WTC11 (cell line): Measurements from ENCODE around the gene SMIM22. TPM values are rescaled to one million over a fixed set of nuclear protein-coding genes. Genes with fewer than 3 reads are reported as not detected.

Source experiments
- ATAC-seq: fragments of 200-7000 bp; cut with Tn5 transposase; 2 replicates; pipeline ENCODE4 v1.10.0; 2021; ENCODE audit warnings: mild to moderate bottlenecking, moderate library complexity
- CTCF ChIA-PET: fragments of 300-600 bp; sonication (Branson Sonifier 250); formaldehyde crosslinking; loops from one replicate; lab custom pipeline; 2021; ENCODE audit warnings: antibody characterized with exemption; lab: Charles Lee
- POLR2A ChIA-PET: fragments of 350-600 bp; sonication (Branson Sonifier 250); formaldehyde crosslinking; loops from one replicate; lab custom pipeline; 2021; ENCODE audit warnings: antibody characterized with exemption; lab: Charles Lee
- DNase-seq: peaks from one replicate; pipeline ENCODE4 v3.0.0; 2021; ENCODE audit warnings: low spot score
- H3K27ac Mint-ChIP-seq: 2 replicates; pipeline ENCODE4 v1.8.0; 2021; ENCODE audit warnings: mixed read lengths
- H3K27me3 Mint-ChIP-seq: 2 replicates; pipeline ENCODE4 v1.8.0; 2021; ENCODE audit warnings: low read depth, mild to moderate bottlenecking, moderate library complexity, mixed read lengths
- H3K36me3 Mint-ChIP-seq: 2 replicates; pipeline ENCODE4 v1.8.0; 2021; ENCODE audit warnings: mixed read lengths
- H3K4me1 Mint-ChIP-seq: 2 replicates; pipeline ENCODE4 v1.8.0; 2022; ENCODE audit warnings: mixed read lengths
- H3K4me3 Mint-ChIP-seq: 2 replicates; pipeline ENCODE4 v1.8.0; 2021; ENCODE audit warnings: mild to moderate bottlenecking, moderate library complexity, mixed read lengths
- H3K9me3 Mint-ChIP-seq: 2 replicates; pipeline ENCODE4 v1.8.0; 2021; ENCODE audit warnings: mixed read lengths
- ATF1 ChIP-seq: sonication (generic); formaldehyde crosslinking; IDR thresholded peaks from 2 replicates; pipeline ENCODE4 v1.8.1; 2023; ENCODE audit warnings: mild to moderate bottlenecking, moderate library complexity, missing genetic modification reagents
- CDX4 ChIP-seq: fragments of 250-450 bp; sonication (Bioruptor Pico); IDR thresholded peaks from 2 replicates; pipeline ENCODE4 v1.9.0; 2021; ENCODE audit warnings: moderate library complexity, mild to moderate bottlenecking, inconsistent platforms, borderline replicate concordance
- CREM ChIP-seq: sonication (generic); formaldehyde crosslinking; IDR thresholded peaks from 2 replicates; pipeline ENCODE4 v1.8.1; 2022; ENCODE audit warnings: mild to moderate bottlenecking, missing genetic modification reagents, moderate library complexity
- ELF4 ChIP-seq: sonication (generic); formaldehyde crosslinking; IDR thresholded peaks from 2 replicates; pipeline ENCODE4 v1.8.1; 2022; ENCODE audit warnings: low read depth, mild to moderate bottlenecking, moderate library complexity, missing genetic modification reagents
- FOXP1 ChIP-seq: sonication (generic); formaldehyde crosslinking; IDR thresholded peaks from 2 replicates; pipeline ENCODE4 v1.8.0; 2022; ENCODE audit warnings: missing genetic modification reagents, mild to moderate bottlenecking, moderate library complexity, borderline replicate concordance
- GABPB1 ChIP-seq: sonication (generic); formaldehyde crosslinking; IDR thresholded peaks from 2 replicates; pipeline ENCODE4 v1.8.1; 2023; ENCODE audit warnings: mild to moderate bottlenecking, missing genetic modification reagents
- GRHL2 ChIP-seq: fragments of 250-450 bp; sonication (Bioruptor Pico); IDR thresholded peaks from 2 replicates; pipeline ENCODE4 v1.8.0; 2022; ENCODE audit warnings: mild to moderate bottlenecking, moderate library complexity; ENCODE audit not compliant: insufficient replicate concordance, severe bottlenecking
- GTF2I ChIP-seq: fragments of 250-450 bp; sonication (Bioruptor Pico); conservative IDR thresholded peaks from 2 replicates; pipeline ENCODE4 v1.4.0; 2021; ENCODE audit warnings: mild to moderate bottlenecking
- IRF2 ChIP-seq: sonication (generic); formaldehyde crosslinking; IDR thresholded peaks from 2 replicates; pipeline ENCODE4 v1.8.0; 2022; ENCODE audit warnings: low read depth, missing genetic modification reagents, borderline replicate concordance
- JUN ChIP-seq: sonication (generic); formaldehyde crosslinking; IDR thresholded peaks from 2 replicates; pipeline ENCODE4 v1.8.0; 2023; ENCODE audit warnings: mild to moderate bottlenecking, missing genetic modification reagents
- MXD4 ChIP-seq: fragments of 250-450 bp; sonication (Bioruptor Pico); IDR thresholded peaks from 2 replicates; pipeline ENCODE4 v1.8.0; 2021; ENCODE audit warnings: mild to moderate bottlenecking, moderate library complexity, borderline replicate concordance
- NR2C2 ChIP-seq: sonication (generic); formaldehyde crosslinking; IDR thresholded peaks from 2 replicates; pipeline ENCODE4 v1.8.0; 2022; ENCODE audit warnings: mild to moderate bottlenecking, missing genetic modification reagents
- RORB ChIP-seq: fragments of 250-450 bp; sonication (Bioruptor Pico); IDR thresholded peaks from 2 replicates; pipeline ENCODE4 v1.9.0; 2021; ENCODE audit warnings: mild to moderate bottlenecking
- SMAD4 ChIP-seq: sonication (generic); formaldehyde crosslinking; IDR thresholded peaks from 2 replicates; pipeline ENCODE4 v1.8.0; 2022; ENCODE audit warnings: mild to moderate bottlenecking, missing genetic modification reagents
- TEAD1 ChIP-seq: sonication (generic); formaldehyde crosslinking; IDR thresholded peaks from 2 replicates; pipeline ENCODE4 v1.8.0; 2022; ENCODE audit warnings: mild to moderate bottlenecking, missing genetic modification reagents
- ZNF138 ChIP-seq: sonication (generic); formaldehyde crosslinking; conservative IDR thresholded peaks from 2 replicates; pipeline ENCODE4 v1.8.1; 2022; ENCODE audit warnings: mild to moderate bottlenecking, moderate library complexity, missing genetic modification reagents
- ZNF396 ChIP-seq: fragments of 250-450 bp; sonication (Bioruptor Pico); IDR thresholded peaks from 2 replicates; pipeline ENCODE4 v1.8.0; 2021; ENCODE audit warnings: mild to moderate bottlenecking, moderate library complexity, borderline replicate concordance
- ZNF423 ChIP-seq: fragments of 250-450 bp; sonication (Bioruptor Pico); IDR thresholded peaks from 2 replicates; pipeline ENCODE4 v2.1.2; 2022; ENCODE audit warnings: mild to moderate bottlenecking, moderate library complexity
- ZNF671 ChIP-seq: fragments of 250-450 bp; sonication (Bioruptor Pico); IDR thresholded peaks from 2 replicates; pipeline ENCODE4 v1.8.0; 2021; ENCODE audit warnings: mild to moderate bottlenecking
- total RNA-seq: library from RNA; stranded (reverse); gene quantifications from 3 replicates; pipeline ENCODE4 v1.2.3, GENCODE V29; 2021
- TF ChIP-seq, protein P1 (sequence below): sonication (generic); formaldehyde crosslinking; IDR thresholded peaks from 2 replicates; pipeline ENCODE4 v1.8.0; 2022; ENCODE audit warnings: mild to moderate bottlenecking, missing genetic modification reagents
- TF ChIP-seq, protein P2 (sequence below): sonication (generic); formaldehyde crosslinking; IDR thresholded peaks from 2 replicates; pipeline ENCODE4 v1.8.0; 2023; ENCODE audit warnings: missing genetic modification reagents, mild to moderate bottlenecking, borderline replicate concordance
- TF ChIP-seq, protein P3 (sequence below): fragments of 250-450 bp; sonication (Bioruptor Pico); IDR thresholded peaks from 2 replicates; pipeline ENCODE4 v1.9.0; 2021; ENCODE audit warnings: mild to moderate bottlenecking
- TF ChIP-seq, protein P4 (sequence below): sonication (generic); formaldehyde crosslinking; IDR thresholded peaks from 2 replicates; pipeline ENCODE4 v1.8.1; 2023; ENCODE audit warnings: mild to moderate bottlenecking, moderate library complexity, missing genetic modification reagents
- TF ChIP-seq, protein P5 (sequence below): sonication (generic); formaldehyde crosslinking; IDR thresholded peaks from 2 replicates; pipeline ENCODE4 v1.8.1; 2022; ENCODE audit warnings: low read depth, missing genetic modification reagents, borderline replicate concordance

The SMIM22 gene
- total RNA-seq, 1 experiment from 2014 or later: not detected

- no peaks in the 10 kb centered on the region for H3K27me3 Mint-ChIP-seq
- no peaks in the 10 kb centered on the region for H3K4me1 Mint-ChIP-seq
- H3K9me3 Mint-ChIP-seq: no peaks in the 10 kb centered on the region
- no peak overlapping the region for H3K27ac Mint-ChIP-seq
- ChIA-PET POLR2A (no interaction called here), CTCF (no interaction called here)
- TF ChIP-seq ZNF671 (CRISPR knock-in tag): no peak
- no peak for TF ChIP-seq SMAD4
- TF ChIP-seq FOXP1 (CRISPR knock-in tag): no peak
- no peak for TF ChIP-seq MXD4 (CRISPR knock-in tag)
- TF ChIP-seq RORB (CRISPR knock-in tag): no peak
- TF ChIP-seq, protein P1, sequence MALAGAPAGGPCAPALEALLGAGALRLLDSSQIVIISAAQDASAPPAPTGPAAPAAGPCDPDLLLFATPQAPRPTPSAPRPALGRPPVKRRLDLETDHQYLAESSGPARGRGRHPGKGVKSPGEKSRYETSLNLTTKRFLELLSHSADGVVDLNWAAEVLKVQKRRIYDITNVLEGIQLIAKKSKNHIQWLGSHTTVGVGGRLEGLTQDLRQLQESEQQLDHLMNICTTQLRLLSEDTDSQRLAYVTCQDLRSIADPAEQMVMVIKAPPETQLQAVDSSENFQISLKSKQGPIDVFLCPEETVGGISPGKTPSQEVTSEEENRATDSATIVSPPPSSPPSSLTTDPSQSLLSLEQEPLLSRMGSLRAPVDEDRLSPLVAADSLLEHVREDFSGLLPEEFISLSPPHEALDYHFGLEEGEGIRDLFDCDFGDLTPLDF (CRISPR knock-in tag): no peak
- TF ChIP-seq TEAD1 (CRISPR knock-in tag): no peak
- no peak for TF ChIP-seq ZNF396
- TF ChIP-seq NR2C2 (CRISPR knock-in tag): no peak
- no peak for TF ChIP-seq JUN (CRISPR knock-in tag)
- TF ChIP-seq IRF2 (CRISPR knock-in tag): no peak
- TF ChIP-seq ELF4 (CRISPR knock-in tag): no peak
- no peak for TF ChIP-seq ATF1 (CRISPR knock-in tag)
- TF ChIP-seq, protein P2, sequence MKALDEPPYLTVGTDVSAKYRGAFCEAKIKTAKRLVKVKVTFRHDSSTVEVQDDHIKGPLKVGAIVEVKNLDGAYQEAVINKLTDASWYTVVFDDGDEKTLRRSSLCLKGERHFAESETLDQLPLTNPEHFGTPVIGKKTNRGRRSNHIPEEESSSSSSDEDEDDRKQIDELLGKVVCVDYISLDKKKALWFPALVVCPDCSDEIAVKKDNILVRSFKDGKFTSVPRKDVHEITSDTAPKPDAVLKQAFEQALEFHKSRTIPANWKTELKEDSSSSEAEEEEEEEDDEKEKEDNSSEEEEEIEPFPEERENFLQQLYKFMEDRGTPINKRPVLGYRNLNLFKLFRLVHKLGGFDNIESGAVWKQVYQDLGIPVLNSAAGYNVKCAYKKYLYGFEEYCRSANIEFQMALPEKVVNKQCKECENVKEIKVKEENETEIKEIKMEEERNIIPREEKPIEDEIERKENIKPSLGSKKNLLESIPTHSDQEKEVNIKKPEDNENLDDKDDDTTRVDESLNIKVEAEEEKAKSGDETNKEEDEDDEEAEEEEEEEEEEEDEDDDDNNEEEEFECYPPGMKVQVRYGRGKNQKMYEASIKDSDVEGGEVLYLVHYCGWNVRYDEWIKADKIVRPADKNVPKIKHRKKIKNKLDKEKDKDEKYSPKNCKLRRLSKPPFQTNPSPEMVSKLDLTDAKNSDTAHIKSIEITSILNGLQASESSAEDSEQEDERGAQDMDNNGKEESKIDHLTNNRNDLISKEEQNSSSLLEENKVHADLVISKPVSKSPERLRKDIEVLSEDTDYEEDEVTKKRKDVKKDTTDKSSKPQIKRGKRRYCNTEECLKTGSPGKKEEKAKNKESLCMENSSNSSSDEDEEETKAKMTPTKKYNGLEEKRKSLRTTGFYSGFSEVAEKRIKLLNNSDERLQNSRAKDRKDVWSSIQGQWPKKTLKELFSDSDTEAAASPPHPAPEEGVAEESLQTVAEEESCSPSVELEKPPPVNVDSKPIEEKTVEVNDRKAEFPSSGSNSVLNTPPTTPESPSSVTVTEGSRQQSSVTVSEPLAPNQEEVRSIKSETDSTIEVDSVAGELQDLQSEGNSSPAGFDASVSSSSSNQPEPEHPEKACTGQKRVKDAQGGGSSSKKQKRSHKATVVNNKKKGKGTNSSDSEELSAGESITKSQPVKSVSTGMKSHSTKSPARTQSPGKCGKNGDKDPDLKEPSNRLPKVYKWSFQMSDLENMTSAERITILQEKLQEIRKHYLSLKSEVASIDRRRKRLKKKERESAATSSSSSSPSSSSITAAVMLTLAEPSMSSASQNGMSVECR (CRISPR knock-in tag): no peak
- no peak for TF ChIP-seq CREM (CRISPR knock-in tag)
- TF ChIP-seq CDX4 (CRISPR knock-in tag): no peak
- ATAC-seq (no peak), DNase-seq (no peak)
- H3K4me3 Mint-ChIP-seq: no peak overlapping the region
- peaks cover 42% of the 10 kb centered on the region for H3K36me3 Mint-ChIP-seq
Measured at GRCh38 chr16:4836727-4837126, 41.6 kb downstream of the SMIM22 start.

DNA sequence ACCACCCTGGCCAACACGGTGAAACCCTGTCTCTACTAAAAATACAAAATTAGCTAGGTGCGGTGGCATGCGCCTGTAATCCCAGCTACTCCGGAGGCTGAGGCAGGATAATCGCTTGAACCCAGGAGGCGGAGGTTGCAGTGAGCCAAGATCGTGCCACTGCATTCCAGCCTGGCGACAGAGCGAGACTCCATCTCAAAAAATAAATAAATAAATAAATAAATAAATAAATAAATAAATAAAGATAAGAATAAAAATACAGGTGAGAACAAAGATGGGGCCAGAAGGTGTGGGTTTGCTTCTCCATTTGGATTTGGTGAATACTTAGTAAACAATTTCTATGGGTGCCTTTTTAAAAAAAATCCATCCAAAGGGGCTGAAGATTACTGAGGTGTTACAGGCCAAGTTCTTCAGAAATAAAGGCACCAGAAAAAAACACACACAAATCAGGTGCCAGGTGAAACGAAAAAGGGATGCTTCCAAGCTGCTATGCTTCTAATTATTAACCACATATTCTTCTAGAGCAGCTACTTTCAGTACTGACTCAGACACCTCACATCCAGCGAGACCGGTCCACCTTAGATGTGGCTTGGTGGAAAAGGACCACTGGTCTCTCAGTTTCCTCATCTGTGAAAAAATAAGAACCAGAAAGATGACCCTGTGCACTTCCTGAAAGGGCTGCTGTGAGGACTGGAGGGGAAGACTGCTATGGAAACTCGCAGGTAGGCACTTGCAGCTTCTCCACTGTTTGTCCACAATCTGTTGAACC is 42.7 kb downstream of the SMIM22 start:
- POLR2A ChIA-PET: no interaction called here
- Mint-ChIP-seq H3K4me1 (no peaks in the 10 kb centered on the region), H3K4me3 (no peak overlapping the region), H3K27me3 (no peaks in the 10 kb centered on the region), H3K36me3 (peaks cover 37% of the 10 kb centered on the region), H3K9me3 (no peaks in the 10 kb centered on the region), H3K27ac (no peak overlapping the region; the same call in 1 of the 2 replicates)
- ATAC-seq: no peak
- DNase-seq: no peak
- CTCF ChIA-PET: no interaction called here
- no peak for TF ChIP-seq ZNF138 (CRISPR knock-in tag)
- TF ChIP-seq GTF2I (CRISPR knock-in tag): no peak
- no peak for TF ChIP-seq NR2C2 (CRISPR knock-in tag)
- no peak for TF ChIP-seq GRHL2 (CRISPR knock-in tag)
- no peak for TF ChIP-seq ZNF396
- no peak for TF ChIP-seq GABPB1 (CRISPR knock-in tag)
- TF ChIP-seq, protein P3, sequence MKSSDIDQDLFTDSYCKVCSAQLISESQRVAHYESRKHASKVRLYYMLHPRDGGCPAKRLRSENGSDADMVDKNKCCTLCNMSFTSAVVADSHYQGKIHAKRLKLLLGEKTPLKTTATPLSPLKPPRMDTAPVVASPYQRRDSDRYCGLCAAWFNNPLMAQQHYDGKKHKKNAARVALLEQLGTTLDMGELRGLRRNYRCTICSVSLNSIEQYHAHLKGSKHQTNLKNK (CRISPR knock-in tag): no peak
- TF ChIP-seq, protein P4, sequence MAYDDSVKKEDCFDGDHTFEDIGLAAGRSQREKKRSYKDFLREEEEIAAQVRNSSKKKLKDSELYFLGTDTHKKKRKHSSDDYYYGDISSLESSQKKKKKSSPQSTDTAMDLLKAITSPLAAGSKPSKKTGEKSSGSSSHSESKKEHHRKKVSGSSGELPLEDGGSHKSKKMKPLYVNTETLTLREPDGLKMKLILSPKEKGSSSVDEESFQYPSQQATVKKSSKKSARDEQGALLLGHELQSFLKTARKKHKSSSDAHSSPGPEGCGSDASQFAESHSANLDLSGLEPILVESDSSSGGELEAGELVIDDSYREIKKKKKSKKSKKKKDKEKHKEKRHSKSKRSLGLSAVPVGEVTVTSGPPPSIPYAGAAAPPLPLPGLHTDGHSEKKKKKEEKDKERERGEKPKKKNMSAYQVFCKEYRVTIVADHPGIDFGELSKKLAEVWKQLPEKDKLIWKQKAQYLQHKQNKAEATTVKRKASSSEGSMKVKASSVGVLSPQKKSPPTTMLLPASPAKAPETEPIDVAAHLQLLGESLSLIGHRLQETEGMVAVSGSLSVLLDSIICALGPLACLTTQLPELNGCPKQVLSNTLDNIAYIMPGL (CRISPR knock-in tag): no peak
- TF ChIP-seq ZNF423: no peak
- TF ChIP-seq, protein P5, sequence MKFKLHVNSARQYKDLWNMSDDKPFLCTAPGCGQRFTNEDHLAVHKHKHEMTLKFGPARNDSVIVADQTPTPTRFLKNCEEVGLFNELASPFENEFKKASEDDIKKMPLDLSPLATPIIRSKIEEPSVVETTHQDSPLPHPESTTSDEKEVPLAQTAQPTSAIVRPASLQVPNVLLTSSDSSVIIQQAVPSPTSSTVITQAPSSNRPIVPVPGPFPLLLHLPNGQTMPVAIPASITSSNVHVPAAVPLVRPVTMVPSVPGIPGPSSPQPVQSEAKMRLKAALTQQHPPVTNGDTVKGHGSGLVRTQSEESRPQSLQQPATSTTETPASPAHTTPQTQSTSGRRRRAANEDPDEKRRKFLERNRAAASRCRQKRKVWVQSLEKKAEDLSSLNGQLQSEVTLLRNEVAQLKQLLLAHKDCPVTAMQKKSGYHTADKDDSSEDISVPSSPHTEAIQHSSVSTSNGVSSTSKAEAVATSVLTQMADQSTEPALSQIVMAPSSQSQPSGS (CRISPR knock-in tag): no peak
